Smooth muscle cell (in vitro differentiated cells): ENCODE results near the gene RPL18A. TPM values are rescaled to one million over a fixed set of nuclear protein-coding genes. Genes with fewer than 3 reads are reported as not detected.

Source experiments
- DNase-seq: peaks from one replicate; lab custom pipeline; 2025; ENCODE audit not compliant: unreplicated experiment; lab: John Stamatoyannopoulos, UW
- H2AFZ ChIP-seq: fragments of 200-600 bp; sonication (generic); 2 replicates; pipeline ENCODE4 v1.6.0; 2016; ENCODE audit warnings: antibody characterized with exemption, low read depth, mild to moderate bottlenecking
- H3F3A ChIP-seq: fragments of 200-600 bp; sonication (generic); 2 replicates; pipeline ENCODE4 v1.6.0; 2017; ENCODE audit warnings: antibody characterized with exemption, low read depth
- H3K27ac ChIP-seq: fragments of 200-600 bp; sonication (generic); 2 replicates; pipeline ENCODE4 v1.5.1; 2016; ENCODE audit warnings: low read depth, mild to moderate bottlenecking
- H3K27me3 ChIP-seq: fragments of 200-600 bp; sonication (generic); 2 replicates; pipeline ENCODE4 v1.6.1; 2016; ENCODE audit warnings: low read depth, mild to moderate bottlenecking
- H3K36me3 ChIP-seq: fragments of 200-600 bp; sonication (generic); 2 replicates; pipeline ENCODE4 v1.5.1; 2016; ENCODE audit warnings: low read depth
- H3K4me1 ChIP-seq: fragments of 200-600 bp; sonication (generic); 2 replicates; pipeline ENCODE4 v1.5.1; 2016; ENCODE audit warnings: low read depth
- H3K4me2 ChIP-seq: fragments of 200-600 bp; sonication (generic); 2 replicates; pipeline ENCODE4 v1.6.0; 2016; ENCODE audit warnings: mild to moderate bottlenecking
- H3K4me3 ChIP-seq: fragments of 200-600 bp; sonication (generic); 2 replicates; pipeline ENCODE4 v1.5.1; 2016; ENCODE audit warnings: mild to moderate bottlenecking
- H3K79me2 ChIP-seq: fragments of 200-600 bp; sonication (generic); 2 replicates; pipeline ENCODE4 v1.6.0; 2016; ENCODE audit warnings: low read depth, mild to moderate bottlenecking
- H3K9ac ChIP-seq: fragments of 200-600 bp; sonication (generic); 2 replicates; pipeline ENCODE4 v1.6.0; 2016; ENCODE audit warnings: low read depth
- H3K9me3 ChIP-seq: fragments of 200-600 bp; sonication (generic); replicated peaks from 2 replicates; pipeline ENCODE4 v1.5.1; 2016; ENCODE audit warnings: low read depth
- H4K20me1 ChIP-seq: fragments of 200-600 bp; sonication (generic); 2 replicates; pipeline ENCODE4 v1.6.0; 2016; ENCODE audit warnings: low read depth
- WGBS: methylation state at CpG from one replicate; pipeline ENCODE4 v1.1.7; 2016; ENCODE audit warnings: low lambda C conversion rate; 5-methylcytosine and 5-hydroxymethylcytosine counted together
- polyA plus RNA-seq: library from polyadenylated mRNA; unstranded; fragments of >200 nt; fragmentation: Nextera tagmentation; extraction: Ambion mirVana; gene quantifications from 2 replicates; pipeline ENCODE4 v1.2.1, GENCODE V29; 2016
- small RNA-seq: library from RNA; depleted of rRNA; stranded (forward); fragments of <200 nt; gene quantifications from one replicate; pipeline ENCODE3, GENCODE V24; 2014
- total RNA-seq: library from RNA; depleted of rRNA; stranded (reverse); fragments of >200 nt; gene quantifications from 2 replicates; pipeline ENCODE4 v1.2.3, GENCODE V29; 2014
- TF ChIP-seq, protein P1 (sequence below): fragments of 200-600 bp; sonication (generic); IDR thresholded peaks from 2 replicates; pipeline ENCODE4 v1.5.1; 2017; ENCODE audit warnings: borderline replicate concordance, mild to moderate bottlenecking, antibody characterized with exemption; ENCODE audit not compliant: insufficient read depth, poor library complexity, severe bottlenecking

Gene RPL18A
- total and polyA plus RNA-seq, 2 experiments from 2014 or later, result 867 to 1,267 TPM

GRCh38 chr19:17909003-17909732 lies 49.5 kb downstream of the RPL18A start:
- 67% methylated on average over 7 of the region's 7 CpGs for WGBS
- no peaks in the 10 kb centered on the region for H3F3A ChIP-seq
- H3K4me3 ChIP-seq, result no peak overlapping the region
- H3K9me3 ChIP-seq, result peaks cover 3% of the 10 kb centered on the region
- H2AFZ ChIP-seq, result no peak overlapping the region
- H4K20me1 ChIP-seq, result no peaks in the 10 kb centered on the region
- DNase-seq, result no peak
- H3K4me1 ChIP-seq, result no peaks in the 10 kb centered on the region
- no peak overlapping the region for H3K9ac ChIP-seq
- H3K4me2 ChIP-seq, result no peak overlapping the region
- no peaks in the 10 kb centered on the region for H3K79me2 ChIP-seq
- TF ChIP-seq, protein P1, sequence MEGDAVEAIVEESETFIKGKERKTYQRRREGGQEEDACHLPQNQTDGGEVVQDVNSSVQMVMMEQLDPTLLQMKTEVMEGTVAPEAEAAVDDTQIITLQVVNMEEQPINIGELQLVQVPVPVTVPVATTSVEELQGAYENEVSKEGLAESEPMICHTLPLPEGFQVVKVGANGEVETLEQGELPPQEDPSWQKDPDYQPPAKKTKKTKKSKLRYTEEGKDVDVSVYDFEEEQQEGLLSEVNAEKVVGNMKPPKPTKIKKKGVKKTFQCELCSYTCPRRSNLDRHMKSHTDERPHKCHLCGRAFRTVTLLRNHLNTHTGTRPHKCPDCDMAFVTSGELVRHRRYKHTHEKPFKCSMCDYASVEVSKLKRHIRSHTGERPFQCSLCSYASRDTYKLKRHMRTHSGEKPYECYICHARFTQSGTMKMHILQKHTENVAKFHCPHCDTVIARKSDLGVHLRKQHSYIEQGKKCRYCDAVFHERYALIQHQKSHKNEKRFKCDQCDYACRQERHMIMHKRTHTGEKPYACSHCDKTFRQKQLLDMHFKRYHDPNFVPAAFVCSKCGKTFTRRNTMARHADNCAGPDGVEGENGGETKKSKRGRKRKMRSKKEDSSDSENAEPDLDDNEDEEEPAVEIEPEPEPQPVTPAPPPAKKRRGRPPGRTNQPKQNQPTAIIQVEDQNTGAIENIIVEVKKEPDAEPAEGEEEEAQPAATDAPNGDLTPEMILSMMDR, result no peak
- H3K36me3 ChIP-seq, result no peaks in the 10 kb centered on the region
- no peak overlapping the region for H3K27ac ChIP-seq
- no peaks in the 10 kb centered on the region for H3K27me3 ChIP-seq

DNA sequence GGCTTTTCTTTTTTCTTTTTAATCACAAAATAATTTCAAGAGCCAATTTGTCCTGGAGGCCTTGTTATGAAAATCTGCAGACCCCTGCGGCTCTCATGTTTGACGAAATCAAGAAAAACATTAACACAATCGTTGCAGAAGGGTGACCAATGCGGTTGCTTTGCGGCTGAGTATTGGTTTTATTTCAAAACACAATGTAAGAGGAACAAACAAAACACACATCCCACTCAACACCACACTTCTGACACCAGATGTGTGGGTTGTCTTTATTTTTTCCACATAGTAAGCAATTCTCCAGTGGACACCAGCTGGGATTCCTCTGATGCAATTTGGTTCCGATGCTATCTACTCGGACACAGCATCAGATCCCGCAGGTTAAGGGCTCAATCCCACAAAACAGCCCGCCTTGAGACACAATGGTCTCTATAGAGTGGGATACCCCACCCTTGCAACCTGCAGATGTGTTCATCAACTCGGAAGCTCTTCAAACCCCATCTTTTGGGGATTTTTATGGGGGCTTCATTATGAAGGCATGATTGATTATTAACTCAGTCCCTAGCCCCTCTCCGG lies 51.2 kb downstream of the RPL18A start:
- no peaks in the 10 kb centered on the region for H3K36me3 ChIP-seq
- H3K9ac ChIP-seq, result no peak overlapping the region
- no peaks in the 10 kb centered on the region for H3K4me1 ChIP-seq
- H3K4me3 ChIP-seq, result no peak overlapping the region
- no peaks in the 10 kb centered on the region for H3K27me3 ChIP-seq
- no peak for DNase-seq
- H3F3A ChIP-seq, result no peaks in the 10 kb centered on the region
- WGBS, result 84% methylated on average over 11 of the region's 11 CpGs
- no peak overlapping the region for H3K27ac ChIP-seq
- TF ChIP-seq, protein P1, result no peak
- H3K79me2 ChIP-seq, result no peaks in the 10 kb centered on the region
- no peaks in the 10 kb centered on the region for H4K20me1 ChIP-seq
- peaks cover 3% of the 10 kb centered on the region for H3K9me3 ChIP-seq
- no peak overlapping the region for H3K4me2 ChIP-seq
- H2AFZ ChIP-seq, result no peak overlapping the region

Small RNA genes within 50 kb of the gene (small RNA-seq; reads per million reads assigned to genes)
- not detected for gene SNORA68

Other genes starting within 250 kb of the RPL18A start
- gene UNC13A, start 171.6 kb upstream of the RPL18A start, total RNA-seq, result 0.63 and 2.1 TPM in 2 replicates
- 0.21 and 0.85 TPM in 2 replicates for gene UNC13A, start 171.6 kb upstream of the RPL18A start, polyA plus RNA-seq
- gene MAP1S, start 140.4 kb upstream of the RPL18A start, total RNA-seq, result 10.2 and 11.7 TPM in 2 replicates
- 55.5 and 62.1 TPM in 2 replicates for gene MAP1S, start 140.4 kb upstream of the RPL18A start, polyA plus RNA-seq
- gene FCHO1, start 108.4 kb upstream of the RPL18A start, total RNA-seq, result 1.0 and 18.0 TPM in 2 replicates
- gene FCHO1, start 108.4 kb upstream of the RPL18A start, polyA plus RNA-seq, result 5.3 and 5.7 TPM in 2 replicates
- gene B3GNT3, start 64.8 kb upstream of the RPL18A start, total RNA-seq, result 0.67 and 2.8 TPM in 2 replicates
- 0.56 TPM in 1 of 2 replicates, not detected in the other for gene B3GNT3, start 64.8 kb upstream of the RPL18A start, polyA plus RNA-seq
- gene INSL3, start 38.4 kb upstream of the RPL18A start, total RNA-seq, result 1.1 TPM in 1 of 2 replicates, not detected in the other
- gene INSL3, start 38.4 kb upstream of the RPL18A start, polyA plus RNA-seq, result 0.80 and 1.8 TPM in 2 replicates
- gene JAK3, start 11.9 kb upstream of the RPL18A start, total RNA-seq, result 8.8 and 10.8 TPM in 2 replicates
- gene JAK3, start 11.9 kb upstream of the RPL18A start, polyA plus RNA-seq, result 9.7 and 10.7 TPM in 2 replicates
- gene SLC5A5, start 12.0 kb downstream of the RPL18A start, total RNA-seq, result not detected in 2 replicates
- not detected in 2 replicates for gene SLC5A5, start 12.0 kb downstream of the RPL18A start, polyA plus RNA-seq
- gene CCDC124, start 73.1 kb downstream of the RPL18A start, total RNA-seq, result 32.1 and 34.5 TPM in 2 replicates
- 156 and 179 TPM in 2 replicates for gene CCDC124, start 73.1 kb downstream of the RPL18A start, polyA plus RNA-seq
- gene KCNN1, start 107.2 kb downstream of the RPL18A start, total RNA-seq, result 0.22 and 5.3 TPM in 2 replicates
- 4.2 and 4.6 TPM in 2 replicates for gene KCNN1, start 107.2 kb downstream of the RPL18A start, polyA plus RNA-seq
- 3.5 and 4.4 TPM in 2 replicates for gene ARRDC2, start 148.3 kb downstream of the RPL18A start, total RNA-seq
- 4.3 and 6.5 TPM in 2 replicates for gene ARRDC2, start 148.3 kb downstream of the RPL18A start, polyA plus RNA-seq
- gene IL12RB1, start 227.0 kb downstream of the RPL18A start, total RNA-seq, result not detected in 2 replicates
- not detected in 2 replicates for gene IL12RB1, start 227.0 kb downstream of the RPL18A start, polyA plus RNA-seq
- gene MAST3, start 237.9 kb downstream of the RPL18A start, total RNA-seq, result 3.6 and 4.3 TPM in 2 replicates
- 4.3 and 10.3 TPM in 2 replicates for gene MAST3, start 237.9 kb downstream of the RPL18A start, polyA plus RNA-seq